ENCODE results near the gene MAN1B1. TPM values are rescaled to one million over a fixed set of nuclear protein-coding genes. Genes with fewer than 3 reads are reported as not detected.

The MAN1B1 gene
- total and polyA plus RNA-seq, 2 of the 8 experiments (the other 6 are each of a cell fraction or from before 2014, with no cell fraction given): 33.7 to 36.3 TPM

DNA sequence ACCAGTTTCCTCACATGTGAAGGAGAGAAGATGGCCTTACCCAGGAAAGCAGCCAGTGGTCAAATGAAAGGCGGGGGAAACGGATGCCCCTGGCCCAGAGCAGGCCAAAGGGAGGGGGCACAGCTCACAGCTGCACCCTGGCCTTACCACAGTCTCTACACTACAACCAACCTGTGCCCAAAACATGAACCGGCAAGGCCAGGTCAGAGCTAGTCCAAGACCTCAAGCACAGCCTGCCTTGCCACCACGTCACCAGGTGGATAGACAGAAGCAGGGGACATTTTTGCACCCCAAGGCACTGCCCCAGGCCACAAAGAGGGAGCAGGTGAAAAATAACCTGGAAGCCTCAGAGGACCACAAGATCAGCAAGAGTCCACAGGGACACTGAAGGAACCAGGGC lies 56.7 kb downstream of the MAN1B1 start:
- no peak overlapping the region for H3K9ac ChIP-seq (replicated peaks in 1 of 4; ENCODE audit: extremely low read depth in 1 of 4, low read depth in 3 of 4, low read length in 3 of 4)
- POLR2A ChIA-PET (ENCODE audit: partially characterized antibody): no interaction called here

More for the DNA sequence above, 56.7 kb downstream of the MAN1B1 start:
- Histone ChIP-seq H4K5ac (ENCODE audit: insufficient read length, low read depth, low read length) (no peak overlapping the region), H4K91ac (replicated peaks; ENCODE audit: insufficient read length, low read length) (no peak overlapping the region), H3K27me3 (replicated peaks in 1 of 4; ENCODE audit: control insufficient read depth in 3 of 4, extremely low read depth in 1 of 4, insufficient read depth in 3 of 4, low read length in 3 of 4) (peaks cover 21 to 55% (median 50%) of the 10 kb centered on the region in 4 experiments), H3K4me1 (replicated peaks in 1 of 4; ENCODE audit: control insufficient read depth in 3 of 4, insufficient read depth in 4 of 4, low read length in 3 of 4) (peaks cover 0 to 10% (median 5%) of the 10 kb centered on the region in 4 experiments; a peak in 6 of 7 replicates), H3K14ac (ENCODE audit: insufficient read length) (no peak overlapping the region), H3K4me2 (ENCODE audit: insufficient read depth in 1 of 2, low read depth in 2 of 2, low read length in 2 of 2) (no peak overlapping the region), H2AK5ac (ENCODE audit: low read depth, low read length) (no peak overlapping the region), H3K4me3 (ENCODE audit: extremely low read depth in 1 of 4, insufficient read depth in 2 of 4, low read depth in 3 of 4, low read length in 4 of 4) (no peak overlapping the region), H3K79me2 (ENCODE audit: control insufficient read depth in 1 of 2, insufficient read depth in 2 of 2, low read length in 2 of 2) (no peaks in the 10 kb centered on the region), H3K36me3 (ENCODE audit: control insufficient read depth in 2 of 4, insufficient read depth in 4 of 4, low read length in 3 of 4) (no peaks in the 10 kb centered on the region), H3K56ac (replicated peaks; ENCODE audit: insufficient read length, low read depth, low read length) (no peak overlapping the region), H2BK15ac (ENCODE audit: low read length) (0 out of 2 replicates have a peak overlapping the region, but pooled peaks have one; percentile 72), H2BK5ac (ENCODE audit: low read depth, low read length) (no peak overlapping the region), H3K27ac (ENCODE audit: low read depth, low read length) (no peak overlapping the region), H3K79me1 (ENCODE audit: low read depth, low read length) (0 out of 2 replicates have a peak, but pooled peaks cover 2% of the 10 kb centered on the region), H3K4ac (replicated peaks; ENCODE audit: insufficient read length, low read depth, low read length) (no peak overlapping the region), H2BK20ac (ENCODE audit: low read length) (0 out of 2 replicates have a peak overlapping the region, but pooled peaks have one; percentile 18), H3K9me3 (ENCODE audit: insufficient read depth in 2 of 2, low read depth in 1 of 2, low read length in 1 of 2) (no peaks in the 10 kb centered on the region), H3K23ac (ENCODE audit: insufficient read length) (no peak overlapping the region), H2BK12ac (ENCODE audit: low read depth, low read length) (no peak overlapping the region), H4K8ac (ENCODE audit: extremely low read depth, insufficient read depth, low read length) (no peak overlapping the region), H3K23me2 (ENCODE audit: low read depth, low read length) (peaks cover 2% of the 10 kb centered on the region; the same call in 1 of the 2 replicates), H4K20me1 (replicated peaks in 1 of 2; ENCODE audit: control insufficient read depth in 1 of 2, insufficient read depth in 2 of 2, low read length in 2 of 2) (peaks cover 1 to 24% of the 10 kb centered on the region in 2 experiments), H2BK120ac (replicated peaks; ENCODE audit: low read depth, low read length) (no peak overlapping the region), H2AFZ (ENCODE audit: low read length) (no peak overlapping the region), H3K18ac (ENCODE audit: extremely low read depth, low read length) (no peak overlapping the region)
- CTCF ChIA-PET (ENCODE audit: partially characterized antibody): interaction anchor here (1.5 kb wide), 1 partner anchor 93 kb away, joined by 4 read pairs; no protein-coding TSS in a partner anchor
- no peak for DNase-seq (ENCODE audit: low read depth in 1 of 2, low spot score in 2 of 2)
- TF ChIP-seq, protein P1, sequence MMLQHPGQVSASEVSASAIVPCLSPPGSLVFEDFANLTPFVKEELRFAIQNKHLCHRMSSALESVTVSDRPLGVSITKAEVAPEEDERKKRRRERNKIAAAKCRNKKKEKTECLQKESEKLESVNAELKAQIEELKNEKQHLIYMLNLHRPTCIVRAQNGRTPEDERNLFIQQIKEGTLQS (IDR thresholded peaks at IDR 0.05; ENCODE audit: insufficient read depth, low read depth, low read length): no peak
- no peak for TF ChIP-seq NRF1 (IDR thresholded peaks at IDR 0.05; ENCODE audit: low read depth, low read length)
- no peak for TF ChIP-seq CTBP2 (IDR thresholded peaks at IDR 0.05; ENCODE audit: borderline replicate concordance, insufficient read depth, insufficient read length, low read length)
- no peak for TF ChIP-seq JUN (IDR thresholded peaks at IDR 0.05; ENCODE audit: low read depth, low read length)
- TF ChIP-seq, protein P2, sequence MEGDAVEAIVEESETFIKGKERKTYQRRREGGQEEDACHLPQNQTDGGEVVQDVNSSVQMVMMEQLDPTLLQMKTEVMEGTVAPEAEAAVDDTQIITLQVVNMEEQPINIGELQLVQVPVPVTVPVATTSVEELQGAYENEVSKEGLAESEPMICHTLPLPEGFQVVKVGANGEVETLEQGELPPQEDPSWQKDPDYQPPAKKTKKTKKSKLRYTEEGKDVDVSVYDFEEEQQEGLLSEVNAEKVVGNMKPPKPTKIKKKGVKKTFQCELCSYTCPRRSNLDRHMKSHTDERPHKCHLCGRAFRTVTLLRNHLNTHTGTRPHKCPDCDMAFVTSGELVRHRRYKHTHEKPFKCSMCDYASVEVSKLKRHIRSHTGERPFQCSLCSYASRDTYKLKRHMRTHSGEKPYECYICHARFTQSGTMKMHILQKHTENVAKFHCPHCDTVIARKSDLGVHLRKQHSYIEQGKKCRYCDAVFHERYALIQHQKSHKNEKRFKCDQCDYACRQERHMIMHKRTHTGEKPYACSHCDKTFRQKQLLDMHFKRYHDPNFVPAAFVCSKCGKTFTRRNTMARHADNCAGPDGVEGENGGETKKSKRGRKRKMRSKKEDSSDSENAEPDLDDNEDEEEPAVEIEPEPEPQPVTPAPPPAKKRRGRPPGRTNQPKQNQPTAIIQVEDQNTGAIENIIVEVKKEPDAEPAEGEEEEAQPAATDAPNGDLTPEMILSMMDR (IDR thresholded peaks at IDR 0.05; ENCODE audit: control extremely low read depth in 1 of 3, insufficient read depth in 1 of 3, low read depth in 1 of 3, low read length in 3 of 3): no peak
- TF ChIP-seq NANOG (IDR thresholded peaks at IDR 0.05; ENCODE audit: insufficient read depth, low read depth, low read length, poor library complexity, severe bottlenecking): no peak
- WGBS, 2 experiments (ENCODE audit: extremely low coverage in 1 of 2, insufficient coverage in 1 of 2, insufficient read length in 1 of 2, insufficient replicate concordance in 2 of 2, low coverage in 1 of 2, low lambda C conversion rate in 2 of 2, missing lambda C conversion rate in 1 of 2): 78% methylated on average over 3 of the region's 4 CpGs; no CpG with 5 or more reads in 1 of the 2 experiments
- FAIRE-seq: no peak
